Activated naive CD8-positive, alpha-beta T cell treated with anti-CD3 and anti-CD28 coated beads, Interleukin-2, amount 50 U/mL, for 24 hours (primary cell): ENCODE measurements around the gene ANKRD7.

Source experiments
- ATAC-seq: fragments of 150-1000 bp; cut with Tn5 transposase; one replicate; pipeline ENCODE4 v1.10.0; 2021
- DNase-seq: peaks from one replicate; pipeline ENCODE4 v3.0.0; 2021
- H3K27ac Mint-ChIP-seq: one replicate; pipeline ENCODE4 v1.8.0; 2021; ENCODE audit warnings: mild to moderate bottlenecking, mixed read lengths
- H3K27me3 Mint-ChIP-seq: one replicate; pipeline ENCODE4 v1.8.0; 2021; ENCODE audit warnings: mixed read lengths
- H3K36me3 Mint-ChIP-seq: one replicate; pipeline ENCODE4 v1.8.0; 2021; ENCODE audit warnings: low read depth, mixed read lengths
- H3K4me1 Mint-ChIP-seq: one replicate; pipeline ENCODE4 v1.8.0; 2021; ENCODE audit warnings: mixed read lengths
- H3K4me3 Mint-ChIP-seq: one replicate; pipeline ENCODE4 v1.8.0; 2021; ENCODE audit warnings: mild to moderate bottlenecking, moderate library complexity, mixed read lengths
- H3K9me3 Mint-ChIP-seq: one replicate; pipeline ENCODE4 v1.8.0; 2021; ENCODE audit warnings: mixed read lengths

The ANKRD7 gene, protein sequence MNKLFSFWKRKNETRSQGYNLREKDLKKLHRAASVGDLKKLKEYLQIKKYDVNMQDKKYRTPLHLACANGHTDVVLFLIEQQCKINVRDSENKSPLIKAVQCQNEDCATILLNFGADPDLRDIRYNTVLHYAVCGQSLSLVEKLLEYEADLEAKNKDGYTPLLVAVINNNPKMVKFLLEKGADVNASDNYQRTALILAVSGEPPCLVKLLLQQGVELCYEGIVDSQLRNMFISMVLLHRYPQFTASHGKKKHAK

DNA sequence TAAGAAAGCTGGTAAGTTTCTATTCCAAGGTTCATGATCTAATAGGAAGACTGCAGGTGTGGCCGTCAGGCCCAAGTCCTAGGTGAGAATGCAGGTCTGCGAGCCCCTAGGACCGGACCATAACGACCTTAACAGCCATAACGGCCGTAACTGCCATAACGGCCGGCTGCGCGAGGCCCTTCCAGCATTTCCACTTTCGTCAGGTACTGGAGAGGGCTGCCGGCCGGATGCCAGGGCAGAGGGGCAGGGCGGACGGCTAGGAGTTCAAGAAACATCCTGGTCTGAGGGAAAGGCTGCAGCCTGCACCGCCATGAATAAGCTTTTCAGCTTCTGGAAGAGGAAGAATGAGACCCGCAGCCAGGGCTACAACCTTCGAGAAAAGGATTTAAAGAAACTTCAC, at the start of gene ANKRD7:
ANKRD7 (plus strand) TSS at position 184 of the 400 bp plus-strand sequence; CDS start at position 311, 127 bp downstream.
- ATAC-seq (no peak), DNase-seq (no peak)
- H3K27me3 Mint-ChIP-seq, result peaks cover 7% of the 10 kb centered on the region
- H3K9me3 Mint-ChIP-seq, result no peaks in the 10 kb centered on the region
- H3K36me3 Mint-ChIP-seq, result no peaks in the 10 kb centered on the region
- H3K4me3 Mint-ChIP-seq, result no peak within 1 kb of the TSS
- no peak within 1 kb of the TSS for H3K27ac Mint-ChIP-seq
- H3K4me1 Mint-ChIP-seq, result no peaks in the 10 kb centered on the region

- Mint-ChIP-seq H3K4me3 (no peak overlapping the region), H3K36me3 (no peaks in the 10 kb centered on the region), H3K27me3 (peaks cover 15% of the 10 kb centered on the region), H3K4me1 (no peaks in the 10 kb centered on the region), H3K27ac (no peak overlapping the region), H3K9me3 (no peaks in the 10 kb centered on the region)
- DNase-seq (no peak), ATAC-seq (no peak)
Measured at GRCh38 chr7:118175740-118176139, 48.8 kb upstream of the ANKRD7 start.

DNA sequence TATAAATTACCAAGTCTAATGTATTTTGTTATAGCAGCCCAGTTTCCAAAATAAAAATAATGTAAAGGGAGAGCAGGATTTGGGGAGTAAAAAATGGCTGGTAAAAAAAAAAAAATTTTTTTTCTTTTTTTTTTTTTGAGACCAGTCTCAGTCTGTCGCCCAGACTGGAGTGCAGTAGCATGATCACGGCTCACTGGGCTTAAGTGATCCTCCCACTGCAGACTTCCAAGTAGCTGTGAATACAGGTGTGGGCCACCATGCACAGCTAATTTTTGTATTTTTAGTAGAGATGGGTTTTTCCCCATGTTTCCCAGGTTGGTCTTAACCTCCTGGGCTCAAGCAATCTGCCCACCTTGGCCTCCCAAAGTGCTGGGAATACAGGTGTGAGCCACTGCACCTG, 45.3 kb upstream of the ANKRD7 start:
- ATAC-seq (no peak), DNase-seq (no peak)
- Mint-ChIP-seq H3K27ac (no peak overlapping the region), H3K4me3 (no peak overlapping the region), H3K9me3 (no peaks in the 10 kb centered on the region), H3K4me1 (peaks cover 15% of the 10 kb centered on the region), H3K27me3 (peaks cover 9% of the 10 kb centered on the region), H3K36me3 (peaks cover 6% of the 10 kb centered on the region)

- Mint-ChIP-seq H3K36me3 (peaks cover 31% of the 10 kb centered on the region), H3K27me3 (peaks cover 2% of the 10 kb centered on the region), H3K9me3 (no peaks in the 10 kb centered on the region), H3K27ac (peak overlapping the region; percentile 98), H3K4me1 (peaks cover 48% of the 10 kb centered on the region), H3K4me3 (peak overlapping the region; percentile 94)
- ATAC-seq (no peak), DNase-seq (no peak)
Measured at GRCh38 chr7:118182593-118183427, 41.7 kb upstream of the ANKRD7 start.

DNA sequence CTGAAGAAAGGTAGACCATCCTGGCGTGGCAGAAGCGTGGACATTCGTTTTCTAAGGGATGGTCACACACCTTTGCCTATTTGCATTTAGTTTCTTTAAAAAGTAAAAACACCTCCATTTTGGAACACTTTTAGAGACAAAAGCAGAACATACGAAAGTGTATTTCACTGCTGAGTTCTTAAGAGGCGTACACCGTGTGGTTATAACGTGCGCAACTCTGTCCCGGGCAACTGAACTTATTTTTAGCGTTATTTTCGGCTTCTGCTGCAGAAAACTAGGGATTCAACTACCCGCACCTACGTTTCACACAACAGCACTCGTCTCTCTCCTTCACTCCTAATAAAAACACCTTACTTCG, 41.1 kb upstream of the ANKRD7 start:
- Mint-ChIP-seq H3K27me3 (peaks cover 2% of the 10 kb centered on the region), H3K36me3 (peaks cover 35% of the 10 kb centered on the region), H3K27ac (peak overlapping the region; percentile 98), H3K4me1 (peaks cover 53% of the 10 kb centered on the region), H3K9me3 (no peaks in the 10 kb centered on the region), H3K4me3 (peak overlapping the region; percentile 94)
- no peak for ATAC-seq
- no peak for DNase-seq

GRCh38 chr7:118183786-118184564, 40.5 kb upstream of the ANKRD7 start, which contains the start of gene LSM8:
LSM8 (plus strand) TSS chr7:118184164; CDS start chr7:118184224, 60 bp downstream.
- Mint-ChIP-seq H3K27ac (peak within 1 kb of the TSS; percentile 98), H3K36me3 (peaks cover 41% of the 10 kb centered on the region), H3K4me1 (peaks cover 53% of the 10 kb centered on the region), H3K4me3 (peak within 1 kb of the TSS; percentile 94), H3K27me3 (peaks cover 2% of the 10 kb centered on the region), H3K9me3 (no peaks in the 10 kb centered on the region)
- peak; percentile 98 for ATAC-seq
- peak; percentile 96 for DNase-seq

- Mint-ChIP-seq H3K27ac (peak overlapping the region; percentile 98), H3K4me1 (peaks cover 53% of the 10 kb centered on the region), H3K9me3 (no peaks in the 10 kb centered on the region), H3K4me3 (peak overlapping the region; percentile 94), H3K36me3 (peaks cover 41% of the 10 kb centered on the region), H3K27me3 (peaks cover 2% of the 10 kb centered on the region)
- DNase-seq (no peak), ATAC-seq (no peak)
Measured at GRCh38 chr7:118184565-118184940, 40.0 kb upstream of the ANKRD7 start.

- no peak for ATAC-seq
- peak overlapping the region; percentile 94 for H3K4me3 Mint-ChIP-seq
- H3K4me1 Mint-ChIP-seq, result peaks cover 53% of the 10 kb centered on the region
- peak overlapping the region; percentile 98 for H3K27ac Mint-ChIP-seq
- H3K9me3 Mint-ChIP-seq, result no peaks in the 10 kb centered on the region
- peaks cover 45% of the 10 kb centered on the region for H3K36me3 Mint-ChIP-seq
- peaks cover 2% of the 10 kb centered on the region for H3K27me3 Mint-ChIP-seq
- no peak for DNase-seq
Measured at GRCh38 chr7:118185163-118185860, 39.2 kb upstream of the ANKRD7 start.

GRCh38 chr7:118186501-118186900, 38.0 kb upstream of the ANKRD7 start:
- Mint-ChIP-seq H3K4me3 (peak overlapping the region; percentile 94), H3K4me1 (peaks cover 53% of the 10 kb centered on the region), H3K9me3 (no peaks in the 10 kb centered on the region), H3K27ac (no peak overlapping the region), H3K27me3 (peaks cover 2% of the 10 kb centered on the region), H3K36me3 (peaks cover 47% of the 10 kb centered on the region)
- ATAC-seq, result no peak
- DNase-seq, result no peak

GRCh38 chr7:118194571-118194970, 29.9 kb upstream of the ANKRD7 start:
- ATAC-seq, result no peak
- Mint-ChIP-seq H3K4me1 (peaks cover 2% of the 10 kb centered on the region), H3K4me3 (no peak overlapping the region)

DNA sequence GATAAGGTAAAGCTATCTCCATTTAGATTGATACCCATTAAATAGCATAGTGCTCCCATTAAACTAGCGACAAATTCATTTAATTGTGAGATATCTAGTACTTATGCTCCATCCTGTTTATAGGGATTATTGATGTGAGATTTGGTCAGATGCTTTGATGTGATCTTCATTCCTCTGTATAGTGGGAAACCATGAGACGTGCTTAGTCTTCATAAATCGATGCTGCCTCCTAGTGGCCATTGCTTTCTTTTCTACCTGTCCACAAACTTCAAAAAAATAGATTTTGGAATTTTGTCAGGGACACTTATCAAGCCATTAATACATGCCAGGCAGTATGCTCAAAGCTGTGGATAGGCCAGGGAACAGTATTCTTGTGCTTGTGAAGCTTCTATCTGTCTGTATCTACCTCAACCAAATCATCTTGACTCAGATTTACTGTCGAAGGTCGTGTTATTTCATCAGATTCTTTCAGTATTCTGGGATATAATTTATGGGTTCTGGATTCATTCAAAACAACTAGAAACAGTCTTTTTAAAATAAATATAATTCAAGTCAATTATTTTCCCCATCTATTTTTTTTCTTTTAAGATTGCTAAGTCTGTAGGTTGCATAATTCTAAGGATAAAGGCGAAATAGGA, 28.5 kb upstream of the ANKRD7 start:
- no peak overlapping the region for H3K27ac Mint-ChIP-seq
- H3K4me3 Mint-ChIP-seq, result no peak overlapping the region
- peak; percentile 64 for DNase-seq
- no peaks in the 10 kb centered on the region for H3K27me3 Mint-ChIP-seq
- H3K4me1 Mint-ChIP-seq, result peaks cover 2% of the 10 kb centered on the region
- peaks cover 11% of the 10 kb centered on the region for H3K36me3 Mint-ChIP-seq
- no peaks in the 10 kb centered on the region for H3K9me3 Mint-ChIP-seq
- ATAC-seq, result no peak

More at GRCh38 chr7:118194571-118194970, 29.9 kb upstream of the ANKRD7 start:
- peaks cover 15% of the 10 kb centered on the region for H3K36me3 Mint-ChIP-seq
- DNase-seq, result no peak
- H3K27me3 Mint-ChIP-seq, result no peaks in the 10 kb centered on the region
- H3K27ac Mint-ChIP-seq, result no peak overlapping the region
- no peaks in the 10 kb centered on the region for H3K9me3 Mint-ChIP-seq

GRCh38 chr7:118202061-118202460, 22.4 kb upstream of the ANKRD7 start:
- DNase-seq, result no peak
- ATAC-seq, result no peak
- Mint-ChIP-seq H3K27ac (no peak overlapping the region), H3K4me1 (peaks cover 9% of the 10 kb centered on the region), H3K27me3 (no peaks in the 10 kb centered on the region), H3K9me3 (no peaks in the 10 kb centered on the region), H3K4me3 (no peak overlapping the region), H3K36me3 (no peaks in the 10 kb centered on the region)

- DNase-seq (peak; percentile 79), ATAC-seq (peak; percentile 91)
- Mint-ChIP-seq H3K9me3 (no peaks in the 10 kb centered on the region), H3K36me3 (no peaks in the 10 kb centered on the region), H3K4me3 (peak overlapping the region; percentile 81), H3K4me1 (peaks cover 13% of the 10 kb centered on the region), H3K27me3 (peaks cover 11% of the 10 kb centered on the region), H3K27ac (peak overlapping the region; percentile 89)
Measured at GRCh38 chr7:118214051-118214832, 10.3 kb upstream of the ANKRD7 start.
